Hepatocyte (in vitro differentiated cells): Measurements from ENCODE around the gene PRKAG2. TPM values are rescaled to one million over a fixed set of nuclear protein-coding genes. Genes with fewer than 3 reads are reported as not detected.

ENCODE experiments used
- DNase-seq: peaks from one replicate; pipeline ENCODE4 v3.0.0-alpha.2; 2016; ENCODE audit warnings: low spot score
- H2AFZ ChIP-seq: fragments of 200-600 bp; sonication (generic); 2 replicates; pipeline ENCODE4 v1.6.0; 2016; ENCODE audit warnings: antibody characterized with exemption, mild to moderate bottlenecking
- H3K27ac ChIP-seq: fragments of 200-600 bp; sonication (generic); 2 replicates; pipeline ENCODE4 v1.5.1; 2016; ENCODE audit warnings: mild to moderate bottlenecking
- H3K27me3 ChIP-seq: fragments of 200-600 bp; sonication (generic); 2 replicates; pipeline ENCODE4 v1.6.1; 2016
- H3K36me3 ChIP-seq: fragments of 200-600 bp; sonication (generic); replicated peaks from 2 replicates; pipeline ENCODE4 v1.5.1; 2016; ENCODE audit warnings: low read depth; ENCODE audit not compliant: insufficient read depth
- H3K4me1 ChIP-seq: fragments of 200-600 bp; sonication (generic); 2 replicates; pipeline ENCODE4 v1.5.1; 2016; ENCODE audit warnings: mild to moderate bottlenecking, moderate library complexity; ENCODE audit not compliant: insufficient read depth
- H3K4me2 ChIP-seq: fragments of 200-600 bp; sonication (generic); 2 replicates; pipeline ENCODE4 v1.6.0; 2016
- H3K4me3 ChIP-seq: fragments of 200-600 bp; sonication (generic); 2 replicates; pipeline ENCODE4 v1.5.1; 2016; ENCODE audit warnings: mild to moderate bottlenecking
- H3K79me2 ChIP-seq: fragments of 200-600 bp; sonication (generic); 2 replicates; pipeline ENCODE4 v1.6.0; 2017; ENCODE audit warnings: mild to moderate bottlenecking
- H3K9me2 ChIP-seq: fragments of 200-600 bp; sonication (generic); replicated peaks from 2 replicates; pipeline ENCODE4 v1.6.0; 2017; ENCODE audit warnings: mild to moderate bottlenecking; ENCODE audit not compliant: insufficient read depth
- H3K9me3 ChIP-seq: fragments of 200-600 bp; sonication (generic); 2 replicates; pipeline ENCODE4 v1.5.1; 2016; ENCODE audit warnings: low read depth, mild to moderate bottlenecking
- H4K20me1 ChIP-seq: fragments of 200-600 bp; sonication (generic); 2 replicates; pipeline ENCODE4 v1.6.0; 2016; ENCODE audit warnings: mild to moderate bottlenecking; ENCODE audit not compliant: insufficient read depth, poor library complexity, severe bottlenecking
- CTCF ChIP-seq: fragments of 200-600 bp; sonication (generic); IDR thresholded peaks from 2 replicates; pipeline ENCODE4 v1.5.1; 2016; ENCODE audit warnings: antibody characterized with exemption, mild to moderate bottlenecking; ENCODE audit not compliant: poor library complexity
- EZH2 ChIP-seq: fragments of 200-600 bp; sonication (generic); IDR thresholded peaks from 2 replicates; pipeline ENCODE4 v1.6.1; 2016; ENCODE audit warnings: antibody characterized with exemption, mild to moderate bottlenecking, borderline replicate concordance
- EZH2phosphoT487 ChIP-seq: fragments of 200-600 bp; sonication (generic); IDR thresholded peaks from one replicate; pipeline ENCODE4 v1.6.1; 2018; ENCODE audit warnings: antibody characterized with exemption, mild to moderate bottlenecking, low read depth, moderate library complexity; ENCODE audit not compliant: unreplicated experiment, severe bottlenecking
- WGBS: methylation state at CpG from one replicate; pipeline ENCODE4 v1.1.6; 2016; ENCODE audit warnings: low lambda C conversion rate; ENCODE audit errors: missing lambda C conversion rate; 5-methylcytosine and 5-hydroxymethylcytosine counted together
- polyA plus RNA-seq: library from polyadenylated mRNA; unstranded; fragments of >200 nt; fragmentation: Nextera tagmentation; extraction: Ambion mirVana; gene quantifications from 2 replicates; pipeline ENCODE4 v1.2.1, GENCODE V29; 2016
- total RNA-seq: library from RNA; depleted of rRNA; stranded (reverse); fragments of >200 nt; gene quantifications from 2 replicates; pipeline ENCODE4 v1.2.3, GENCODE V29; 2014

PRKAG2 gene
- total and polyA plus RNA-seq, 2 experiments from 2014 or later = 17.8 to 23.4 TPM

- TF ChIP-seq CTCF = no peak
- TF ChIP-seq EZH2 = no peak
- no peak for TF ChIP-seq EZH2phosphoT487
Measured at GRCh38 chr7:151742713-151743480, 134.0 kb downstream of the PRKAG2 start.

GRCh38 chr7:151741585-151741984, 135.3 kb downstream of the PRKAG2 start:
- WGBS = over 99% methylated on average over 7 of the region's 7 CpGs

More at GRCh38 chr7:151742713-151743480, 134.0 kb downstream of the PRKAG2 start:
- no peak overlapping the region for H2AFZ ChIP-seq
- no peak overlapping the region for H3K4me2 ChIP-seq
- H4K20me1 ChIP-seq = no peaks in the 10 kb centered on the region
- H3K9me3 ChIP-seq = no peaks in the 10 kb centered on the region
- no peaks in the 10 kb centered on the region for H3K79me2 ChIP-seq
- H3K4me3 ChIP-seq = no peak overlapping the region
- H3K36me3 ChIP-seq = no peaks in the 10 kb centered on the region
- WGBS = 67% methylated on average over 18 of the region's 18 CpGs
- H3K9me2 ChIP-seq = no peaks in the 10 kb centered on the region
- H3K27me3 ChIP-seq = no peaks in the 10 kb centered on the region
- peaks cover 22% of the 10 kb centered on the region for H3K4me1 ChIP-seq
- no peak overlapping the region for H3K27ac ChIP-seq
- no peak for DNase-seq

GRCh38 chr7:151740081-151740851, 136.6 kb downstream of the PRKAG2 start:
- Histone ChIP-seq H4K20me1 (no peaks in the 10 kb centered on the region), H3K9me2 (no peaks in the 10 kb centered on the region), H3K27me3 (no peaks in the 10 kb centered on the region), H3K4me3 (no peak overlapping the region), H3K9me3 (no peaks in the 10 kb centered on the region), H3K4me1 (peaks cover 21% of the 10 kb centered on the region), H3K79me2 (no peaks in the 10 kb centered on the region), H3K4me2 (no peak overlapping the region), H3K27ac (no peak overlapping the region), H2AFZ (no peak overlapping the region), H3K36me3 (no peaks in the 10 kb centered on the region)
- WGBS = 90% methylated on average over 16 of the region's 16 CpGs
- DNase-seq = no peak
- TF ChIP-seq EZH2 = no peak
- no peak for TF ChIP-seq CTCF
- TF ChIP-seq EZH2phosphoT487 = no peak

More at GRCh38 chr7:151741585-151741984, 135.3 kb downstream of the PRKAG2 start:
- H4K20me1 ChIP-seq = no peaks in the 10 kb centered on the region
- no peak overlapping the region for H3K4me3 ChIP-seq
- DNase-seq = no peak
- H3K9me3 ChIP-seq = no peaks in the 10 kb centered on the region
- TF ChIP-seq EZH2 (no peak), EZH2phosphoT487 (no peak), CTCF (no peak)
- H3K9me2 ChIP-seq = no peaks in the 10 kb centered on the region
- H3K79me2 ChIP-seq = no peaks in the 10 kb centered on the region
- peaks cover 22% of the 10 kb centered on the region for H3K4me1 ChIP-seq
- no peak overlapping the region for H3K4me2 ChIP-seq
- no peaks in the 10 kb centered on the region for H3K27me3 ChIP-seq
- H2AFZ ChIP-seq = no peak overlapping the region
- no peaks in the 10 kb centered on the region for H3K36me3 ChIP-seq
- no peak overlapping the region for H3K27ac ChIP-seq
